IPS-NIHi7 (cell line): ENCODE results near the gene CAVIN2.
"Not testable (repeated sequence)": the region's sequence is repeated elsewhere in the genome, so short reads cannot be mapped to it uniquely, and the experiment has no call there.

Source experiments
- DNase-seq: peaks from one replicate; pipeline ENCODE4 v3.0.0; 2012; ENCODE audit warnings: mixed read lengths; ENCODE audit errors: extremely low spot score

The CAVIN2 gene

GRCh38 chr2:191800874-191801273, 46.0 kb downstream of the CAVIN2 start:
- no peak for DNase-seq

- no peak for DNase-seq
Observed at GRCh38 chr2:191799526-191799925, 47.4 kb downstream of the CAVIN2 start.

GRCh38 chr2:191797942-191798876, 48.7 kb downstream of the CAVIN2 start:
- DNase-seq, result no peak

- no peak for DNase-seq
Observed at GRCh38 chr2:191797500-191797899, 49.4 kb downstream of the CAVIN2 start.

- no peak for DNase-seq
Observed at GRCh38 chr2:191795715-191796114, 51.2 kb downstream of the CAVIN2 start.

GRCh38 chr2:191791953-191792560, 54.8 kb downstream of the CAVIN2 start:
- DNase-seq, result no peak

GRCh38 chr2:191790737-191791136, 56.2 kb downstream of the CAVIN2 start:
- DNase-seq, result no peak

GRCh38 chr2:191789796-191790195, 57.1 kb downstream of the CAVIN2 start:
- DNase-seq, result no peak

- DNase-seq, result no peak
Observed at GRCh38 chr2:191786694-191787093, 60.2 kb downstream of the CAVIN2 start.

GRCh38 chr2:191785651-191786050, 61.2 kb downstream of the CAVIN2 start:
- DNase-seq, result not testable (repeated sequence)
